Endodermal cell (in vitro differentiated cells): ENCODE measurements around the gene NCAM1. TPM values are rescaled to one million over a fixed set of nuclear protein-coding genes. Genes with fewer than 3 reads are reported as not detected.

Source experiments
- DNase-seq: peaks from one replicate; pipeline ENCODE4 v3.0.0-alpha.2; 2017
- H3K27ac ChIP-seq: 2 replicates; pipeline ENCODE4 v1.5.1; 2013; ENCODE audit warnings: mild to moderate bottlenecking, low read depth, low read length, moderate library complexity
- H3K27me3 ChIP-seq: 2 replicates; pipeline ENCODE4 v1.6.1; 2013; ENCODE audit warnings: mild to moderate bottlenecking, low read length, moderate library complexity; ENCODE audit not compliant: insufficient read depth, control insufficient read depth, poor library complexity, severe bottlenecking
- H3K36me3 ChIP-seq: 2 replicates; pipeline ENCODE4 v1.7.0; 2013; ENCODE audit warnings: mild to moderate bottlenecking, low read length, moderate library complexity; ENCODE audit not compliant: control insufficient read depth, insufficient read depth
- H3K4me1 ChIP-seq: one replicate; pipeline ENCODE4 v1.7.0; 2013; ENCODE audit warnings: low read length; ENCODE audit not compliant: control insufficient read depth, insufficient read depth
- H3K4me3 ChIP-seq: 2 replicates; pipeline ENCODE4 v1.5.1; 2013; ENCODE audit warnings: mild to moderate bottlenecking, low read length, moderate library complexity
- H3K9ac ChIP-seq: 2 replicates; pipeline ENCODE4 v1.6.1; 2013; ENCODE audit warnings: mild to moderate bottlenecking, low read length, moderate library complexity; ENCODE audit not compliant: poor library complexity, severe bottlenecking; ENCODE audit errors: extremely low read depth
- H3K9me3 ChIP-seq: 2 replicates; pipeline ENCODE4 v1.6.1; 2013; ENCODE audit warnings: mild to moderate bottlenecking, low read length, moderate library complexity; ENCODE audit not compliant: control insufficient read depth
- H3K27ac Mint-ChIP-seq: 2 replicates; pipeline ENCODE4 v1.8.0; 2020; ENCODE audit warnings: mixed read lengths
- H3K27me3 Mint-ChIP-seq: 2 replicates; pipeline ENCODE4 v1.8.0; 2021; ENCODE audit warnings: mild to moderate bottlenecking, mixed read lengths; ENCODE audit not compliant: insufficient read depth
- H3K36me3 Mint-ChIP-seq: 2 replicates; pipeline ENCODE4 v1.8.0; 2020; ENCODE audit warnings: low read depth, mixed read lengths
- H3K4me1 Mint-ChIP-seq: 2 replicates; pipeline ENCODE4 v1.8.0; 2020; ENCODE audit warnings: mixed read lengths
- H3K4me3 Mint-ChIP-seq: 2 replicates; pipeline ENCODE4 v1.8.0; 2020; ENCODE audit warnings: mild to moderate bottlenecking, moderate library complexity, mixed read lengths
- H3K9me3 Mint-ChIP-seq: 2 replicates; pipeline ENCODE4 v1.8.0; 2020; ENCODE audit warnings: mild to moderate bottlenecking, mixed read lengths
- CTCF ChIP-seq: fragments of 200-600 bp; sonication (generic); conservative IDR thresholded peaks from 2 replicates; pipeline ENCODE4 v1.5.0; 2021; ENCODE audit warnings: antibody characterized with exemption, mild to moderate bottlenecking
- WGBS, 2 experiments: methylation state at CpG; one replicate each; pipeline versions ENCODE4 v1.1.5 to v1.1.7; 2013; ENCODE audit warnings: missing lambda C conversion rate in 2 of 2, mixed read lengths in 1 of 2; ENCODE audit not compliant: insufficient coverage in 1 of 2, insufficient read length in 1 of 2; 5-methylcytosine and 5-hydroxymethylcytosine counted together
- total RNA-seq, 2 donors: library from RNA; stranded (reverse); fragmentation: NEBNext Ultra II Directional in 1 of 2; extraction: Animal tissue kit (Norgen Biotek cat#: 25700) in 1 of 2; gene quantifications; 2 replicates in 1 of 2; 3 replicates in 1 of 2; pipeline ENCODE4 v1.2.1, GENCODE V29; 2021

Gene NCAM1
- total RNA-seq, 2 donors from 2014 or later = 1.6 to 2.9 TPM

GRCh38 chr11:112971195-112971594 is 10.0 kb downstream of the NCAM1 start:
- no peaks in the 10 kb centered on the region for H3K9me3 Mint-ChIP-seq
- H3K27ac Mint-ChIP-seq = no peak overlapping the region
- DNase-seq = no peak
- peaks cover 10% of the 10 kb centered on the region for H3K4me1 Mint-ChIP-seq
- H3K27me3 Mint-ChIP-seq = peaks cover 15% of the 10 kb centered on the region
- Histone ChIP-seq H3K36me3 (no peaks in the 10 kb centered on the region), H3K27ac (no peak overlapping the region), H3K27me3 (no peaks in the 10 kb centered on the region), H3K4me1 (peaks cover 5% of the 10 kb centered on the region), H3K4me3 (no peak overlapping the region), H3K9ac (no peak overlapping the region), H3K9me3 (no peaks in the 10 kb centered on the region)
- 90 to 95% methylated on average over 2 to 4 of the region's 4 CpGs for WGBS, 2 experiments
- no peaks in the 10 kb centered on the region for H3K36me3 Mint-ChIP-seq
- no peak overlapping the region for H3K4me3 Mint-ChIP-seq
- no peak for TF ChIP-seq CTCF

DNA sequence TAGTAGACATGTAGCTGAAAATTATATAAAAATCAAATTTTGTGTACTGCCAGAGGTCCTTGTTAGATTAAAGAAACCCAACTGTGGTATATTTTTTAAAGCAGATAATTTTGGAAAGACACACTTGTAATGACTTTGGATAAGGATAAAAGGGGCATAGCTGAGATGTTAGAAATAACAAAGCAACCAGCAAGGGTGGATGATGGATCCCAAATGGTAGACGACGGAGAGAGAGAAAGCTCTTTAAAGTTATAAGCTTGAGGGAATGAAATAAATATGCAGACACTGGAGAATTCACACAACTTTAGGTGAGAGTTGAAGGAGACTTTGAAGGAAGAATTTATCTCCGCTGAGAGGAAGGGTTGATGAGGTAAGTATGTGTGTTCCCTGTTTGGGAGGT is 10.6 kb downstream of the NCAM1 start:
- Histone ChIP-seq H3K9me3 (no peaks in the 10 kb centered on the region), H3K4me3 (no peak overlapping the region), H3K36me3 (no peaks in the 10 kb centered on the region), H3K27me3 (no peaks in the 10 kb centered on the region), H3K9ac (no peak overlapping the region), H3K27ac (no peak overlapping the region), H3K4me1 (peaks cover 5% of the 10 kb centered on the region)
- Mint-ChIP-seq H3K27me3 (peaks cover 14% of the 10 kb centered on the region), H3K4me3 (no peak overlapping the region), H3K36me3 (no peaks in the 10 kb centered on the region), H3K27ac (no peak overlapping the region), H3K9me3 (no peaks in the 10 kb centered on the region), H3K4me1 (peaks cover 10% of the 10 kb centered on the region)
- DNase-seq = no peak
- 96 to 100% methylated on average over 1 to 3 of the region's 3 CpGs for WGBS, 2 experiments
- TF ChIP-seq CTCF = no peak

DNA sequence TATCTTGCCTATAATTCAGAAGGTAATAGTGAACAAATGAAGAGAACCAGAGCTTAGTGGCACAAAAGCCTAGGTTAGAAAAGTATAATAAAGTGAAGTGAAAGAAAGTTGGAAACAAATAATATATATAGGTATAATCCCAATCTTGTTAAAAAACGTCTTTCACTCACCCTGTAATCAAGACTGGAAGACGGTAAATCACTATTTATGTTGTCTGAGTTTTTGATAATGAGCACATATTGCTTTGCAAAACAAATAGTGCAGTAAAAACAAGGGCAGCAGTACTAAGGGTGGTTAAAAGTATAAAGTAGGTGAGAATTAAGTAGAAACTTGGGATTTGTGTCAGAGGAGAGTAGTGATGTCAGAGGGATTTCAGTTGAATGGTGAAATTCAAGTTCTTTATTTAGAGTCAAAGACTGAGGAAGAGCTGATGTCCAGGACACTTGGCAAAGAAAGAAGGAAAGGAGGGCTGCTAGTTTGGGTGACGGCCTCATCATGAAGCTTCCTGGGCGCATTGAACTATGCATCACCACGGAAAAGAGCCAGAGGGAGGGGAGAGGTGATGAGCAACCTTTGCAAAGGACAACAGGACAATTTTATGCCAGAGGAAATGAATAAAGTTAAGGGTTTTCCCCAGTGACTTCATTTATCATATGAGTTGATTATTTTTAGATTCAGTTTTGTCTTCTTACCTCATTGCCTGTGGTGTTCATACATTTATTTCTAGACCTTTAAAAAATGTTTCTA is 11.4 kb downstream of the NCAM1 start:
- TF ChIP-seq CTCF = no peak
- 85 to 89% methylated on average over 4 to 5 of the region's 5 CpGs for WGBS, 2 experiments
- H3K4me1 ChIP-seq = no peaks in the 10 kb centered on the region

More for the DNA sequence above, 11.4 kb downstream of the NCAM1 start:
- Mint-ChIP-seq H3K27ac (no peak overlapping the region), H3K4me3 (no peak overlapping the region), H3K36me3 (no peaks in the 10 kb centered on the region), H3K9me3 (no peaks in the 10 kb centered on the region), H3K4me1 (peaks cover 6% of the 10 kb centered on the region), H3K27me3 (peaks cover 14% of the 10 kb centered on the region)
- Histone ChIP-seq H3K4me3 (no peak overlapping the region), H3K27ac (no peak overlapping the region), H3K9me3 (no peaks in the 10 kb centered on the region), H3K27me3 (no peaks in the 10 kb centered on the region), H3K9ac (no peak overlapping the region), H3K36me3 (no peaks in the 10 kb centered on the region)
- DNase-seq = no peak
